HL-60 (cell line): ENCODE results near the gene PLD6.
"Not testable (repeated sequence)": the region's sequence is repeated elsewhere in the genome, so short reads cannot be mapped to it uniquely, and the experiment has no call there.

ENCODE experiments used
- DNase-seq, 2 experiments: peaks; one replicate each; pipeline ENCODE4 v3.0.0-alpha.2; 2010 to 2020; ENCODE audit warnings: low read depth in 1 of 2, low spot score in 1 of 2
- H3K27ac ChIP-seq: fragments of 250-450 bp; sonication (Bioruptor Pico); replicated peaks from 2 replicates; pipeline ENCODE4 v1.5.1; 2020; ENCODE audit warnings: mild to moderate bottlenecking, moderate library complexity
- H3K27me3 ChIP-seq: fragments of 250-450 bp; sonication (Bioruptor Pico); 2 replicates; pipeline ENCODE4 v1.5.1; 2021; ENCODE audit warnings: mild to moderate bottlenecking, moderate library complexity; ENCODE audit not compliant: insufficient read depth, poor library complexity, severe bottlenecking
- H3K4me3 ChIP-seq: replicated peaks from 2 replicates; pipeline ENCODE4 v1.5.1; 2011; ENCODE audit warnings: mild to moderate bottlenecking, control low read depth, low read length; ENCODE audit not compliant: insufficient read depth
- CTCF ChIP-seq: IDR thresholded peaks from one replicate; pipeline ENCODE4 v1.5.1; 2011; ENCODE audit warnings: low read length, control low read depth, inconsistent platforms; ENCODE audit not compliant: insufficient read depth
- GABPA ChIP-seq: IDR thresholded peaks from 2 replicates; pipeline ENCODE4 v1.6.1; 2012; ENCODE audit warnings: low read depth
- POLR2AphosphoS5 ChIP-seq: IDR thresholded peaks from 2 replicates; pipeline ENCODE4 v1.6.1; 2012; ENCODE audit warnings: low read depth
- REST ChIP-seq: IDR thresholded peaks from 2 replicates; pipeline ENCODE4 v1.6.1; 2012; ENCODE audit warnings: low read depth; ENCODE audit not compliant: insufficient replicate concordance
- SPI1 ChIP-seq: IDR thresholded peaks from 2 replicates; pipeline ENCODE4 v1.6.1; 2012; ENCODE audit warnings: low read depth, mild to moderate bottlenecking, borderline replicate concordance

The PLD6 gene

GRCh38 chr17:17188586-17188985 is 17.5 kb downstream of the PLD6 start:
- H3K27ac ChIP-seq: no peak overlapping the region

GRCh38 chr17:17186551-17187505 is 19.3 kb downstream of the PLD6 start:
- H3K27me3 ChIP-seq: no peaks in the 10 kb centered on the region
- H3K27ac ChIP-seq: no peak overlapping the region
- H3K4me3 ChIP-seq: no peak overlapping the region
- DNase-seq: no peak
- TF ChIP-seq CTCF: no peak
- TF ChIP-seq GABPA: no peak
- TF ChIP-seq POLR2AphosphoS5: no peak
- TF ChIP-seq SPI1: no peak
- no peak for TF ChIP-seq REST

More at GRCh38 chr17:17188586-17188985, 17.5 kb downstream of the PLD6 start:
- Histone ChIP-seq H3K27me3 (no peaks in the 10 kb centered on the region), H3K4me3 (no peak overlapping the region)
- TF ChIP-seq REST (no peak), SPI1 (no peak), GABPA (no peak), CTCF (no peak), POLR2AphosphoS5 (no peak)
- no peak for DNase-seq

GRCh38 chr17:17186051-17186450 is 20.1 kb downstream of the PLD6 start:
- no peak for DNase-seq
- Histone ChIP-seq H3K27ac (no peak overlapping the region), H3K4me3 (no peak overlapping the region), H3K27me3 (no peaks in the 10 kb centered on the region)
- TF ChIP-seq GABPA (no peak), SPI1 (no peak), REST (no peak), POLR2AphosphoS5 (no peak), CTCF (no peak)

- not testable (repeated sequence) for DNase-seq, H3K4me3 ChIP-seq, H3K27me3 ChIP-seq, H3K27ac ChIP-seq
Measured at GRCh38 chr17:17184985-17185757, 21.0 kb downstream of the PLD6 start.
